Ovary (tissue), 9 donors: Measurements from ENCODE around the gene PTPRN2. TPM values are rescaled to one million over a fixed set of nuclear protein-coding genes. Genes with fewer than 3 reads are reported as not detected.
"Not testable (repeated sequence)": the region's sequence is repeated elsewhere in the genome, so short reads cannot be mapped to it uniquely, and the experiment has no call there.

Source experiments
- DNase-seq, 5 donors: peaks; one replicate each; pipeline ENCODE4 v3.0.0-alpha.2; 2019 to 2020
- H3K27ac ChIP-seq, 2 donors: fragments of 200-600 bp; one replicate each; pipeline versions ENCODE4 v1.5.1 to v1.8.0; 2019 to 2022
- H3K27me3 ChIP-seq: fragments of 200-600 bp; one replicate; pipeline ENCODE4 v1.8.0; 2022
- H3K36me3 ChIP-seq: fragments of 200-600 bp; sonication (generic); one replicate; pipeline ENCODE4 v1.5.1; 2019
- H3K4me1 ChIP-seq: one replicate; pipeline ENCODE4 v1.8.1; 2013; ENCODE audit warnings: mild to moderate bottlenecking, moderate library complexity; ENCODE audit not compliant: insufficient read depth
- H3K4me3 ChIP-seq: fragments of 200-600 bp; sonication (generic); one replicate; pipeline ENCODE4 v1.5.1; 2017
- H3K9me3 ChIP-seq, 2 donors: fragments of 200-600 bp in 1 of 2; sonication (generic) in 1 of 2; one replicate each; pipeline versions ENCODE4 v1.5.1 to v1.8.1; 2013 to 2019; ENCODE audit warnings: mild to moderate bottlenecking in 1 of 2, moderate library complexity in 1 of 2
- CTCF ChIP-seq, 3 donors: fragments of 450-650 bp in 2 of 3; fragments of 200-600 bp in 1 of 3; IDR thresholded peaks; one replicate each; pipeline versions ENCODE4 v1.5.1 to v1.8.0; 2016 to 2022; ENCODE audit warnings: antibody characterized with exemption in 3 of 3, mild to moderate bottlenecking in 1 of 3
- EP300 ChIP-seq: sonication (generic); formaldehyde crosslinking; IDR thresholded peaks from one replicate; pipeline ENCODE4 v1.6.1; 2017; ENCODE audit warnings: antibody characterized with exemption
- POLR2A ChIP-seq: fragments of 450-650 bp; IDR thresholded peaks from one replicate; pipeline ENCODE4 v1.6.1; 2017; ENCODE audit warnings: antibody characterized with exemption, mild to moderate bottlenecking, moderate library complexity
- WGBS, 3 donors: extraction: QIAGEN DNeasy Blood & Tissue Kit in 1 of 3; methylation state at CpG; one replicate each; pipeline versions ENCODE4 v1.1.5 to v1.1.7; 2013 to 2017; 5-methylcytosine and 5-hydroxymethylcytosine counted together
- intact Hi-C, 4 donors: fragments of 100-400 bp; cut with DNase I; formaldehyde crosslinking; loops; one replicate each; pipeline versions ENCODE4 v1.11.0 to v1.15.1; 2022 to 2023
- polyA plus RNA-seq, 2 donors: library from polyadenylated mRNA; stranded (reverse); fragments of 200-250 nt in 1 of 2; fragments of 350-450 nt in 1 of 2; fragmentation: Illumina TruSeq in 1 of 2; extraction: RNeasy Lipid Tissue Mini Kit (QIAGEN cat#74804) in 1 of 2; gene quantifications; one replicate each; pipeline ENCODE4 v1.2.3, GENCODE V29; 2013 to 2014
- total RNA-seq, 7 donors: library from RNA; depleted of rRNA in 2 of 7; stranded (reverse); fragments of >200 nt in 2 of 7; fragmentation: NEBNext Ultra II Directional in 3 of 7; extraction: Animal tissue kit (Norgen Biotek cat#: 25700) in 3 of 7; gene quantifications; one replicate each; pipeline versions ENCODE4 v1.1.0 to v1.2.4, GENCODE V29; 2016 to 2023
- donor health status: DM: no; HTN: no; CAD: no; lungs with moderate emphysema.
- donor health status: DM: no; HTN: no; CAD: no.
- donor health status: Bipolar disorder and iron deficiency.
- donor health status: DM: yes; HTN: yes; CAD: no.
- donor health status: DM: no; HTN: no; CAD: no.
- donor health status: DM: yes; HTN: yes; CAD: no.

PTPRN2 gene
- total and polyA plus RNA-seq, 9 donors, result 3.5 to 11.1 (median 5.9) TPM

- DNase-seq, result peak in 2 of 5 donors; percentile 2 to 8
- Histone ChIP-seq H3K9me3 (no peaks in the 10 kb centered on the region), H3K36me3 (no peaks in the 10 kb centered on the region), H3K27me3 (no peaks in the 10 kb centered on the region), H3K4me1 (no peaks in the 10 kb centered on the region), H3K4me3 (no peak overlapping the region), H3K27ac (no peak overlapping the region)
- 66 to 76% (median 71%) methylated on average over 19 of the region's 19 CpGs for WGBS, 3 donors
- TF ChIP-seq CTCF (IDR thresholded peaks at IDR 0.05) (no peak), EP300 (no peak), POLR2A (no peak)
- intact Hi-C loops, result no loop called here
Observed at GRCh38 chr7:157700231-157701005, 887.2 kb downstream of the PTPRN2 start.

GRCh38 chr7:157699357-157700013, 888.1 kb downstream of the PTPRN2 start:
- intact Hi-C loops, result no loop called here
- DNase-seq, result peak in 3 of 5 donors; percentile 0 to 5 (median 1)
- H3K9me3 ChIP-seq, result no peaks in the 10 kb centered on the region
- TF ChIP-seq POLR2A, result no peak
- TF ChIP-seq CTCF (IDR thresholded peaks at IDR 0.05), result no peak
- no peak for TF ChIP-seq EP300
- H3K4me3 ChIP-seq, result no peak overlapping the region
- H3K27ac ChIP-seq, result no peak overlapping the region
- no peaks in the 10 kb centered on the region for H3K27me3 ChIP-seq
- H3K36me3 ChIP-seq, result no peaks in the 10 kb centered on the region
- no peaks in the 10 kb centered on the region for H3K4me1 ChIP-seq
- 74 to 77% (median 76%) methylated on average over 14 of the region's 14 CpGs for WGBS, 3 donors

- intact Hi-C loops, H3K4me1 ChIP-seq, H3K9me3 ChIP-seq, DNase-seq, H3K27me3 ChIP-seq, H3K4me3 ChIP-seq, H3K36me3 ChIP-seq, H3K27ac ChIP-seq: not testable (repeated sequence)
- WGBS, 3 donors, result 65 to 86% (median 80%) methylated on average over 2 to 3 of the region's 3 CpGs
Observed at GRCh38 chr7:157697287-157697686, 890.3 kb downstream of the PTPRN2 start.

GRCh38 chr7:157695609-157696008, 892.0 kb downstream of the PTPRN2 start:
- H3K27ac ChIP-seq, H3K4me3 ChIP-seq, intact Hi-C loops, H3K4me1 ChIP-seq, DNase-seq, H3K27me3 ChIP-seq, H3K36me3 ChIP-seq, H3K9me3 ChIP-seq: not testable (repeated sequence)
- WGBS, 3 donors, result 63 to 100% (median 88%) methylated on average over 2 of the region's 2 CpGs

GRCh38 chr7:157694376-157694665, 893.3 kb downstream of the PTPRN2 start:
- no peaks in the 10 kb centered on the region for H3K36me3 ChIP-seq
- peaks cover 2% of the 10 kb centered on the region for H3K4me1 ChIP-seq
- H3K9me3 ChIP-seq, result no peaks in the 10 kb centered on the region
- H3K27me3 ChIP-seq, result no peaks in the 10 kb centered on the region
- intact Hi-C loops, result no loop called here
- H3K27ac ChIP-seq, result no peak overlapping the region
- 43 to 45% (median 44%) methylated on average over 6 of the region's 6 CpGs for WGBS, 3 donors
- DNase-seq, result peak in 1 of 5 donors; percentile 13
- H3K4me3 ChIP-seq, result no peak overlapping the region
- no peak for TF ChIP-seq POLR2A
- no peak for TF ChIP-seq CTCF (IDR thresholded peaks at IDR 0.05)
- no peak for TF ChIP-seq EP300
